GM12878 (cell line): ENCODE data around the gene HYCC2. TPM values are rescaled to one million over a fixed set of nuclear protein-coding genes. Genes with fewer than 3 reads are reported as not detected.

Experiments
- CHD1 ChIP-seq: IDR thresholded peaks from 2 replicates; pipeline ENCODE4 v1.6.1; 2012; ENCODE audit warnings: low read depth, low read length, improper control_type of control experiment
- E4F1 ChIP-seq: fragments of 450-650 bp; IDR thresholded peaks from 2 replicates; pipeline ENCODE4 v1.6.1; 2018; ENCODE audit warnings: borderline replicate concordance, mild to moderate bottlenecking; ENCODE audit not compliant: partially characterized antibody
- HDAC6 ChIP-seq: fragments of 200-600 bp; sonication (generic); IDR thresholded peaks from one replicate; pipeline ENCODE4 v1.8.0; 2017; ENCODE audit warnings: antibody characterized with exemption; ENCODE audit not compliant: unreplicated experiment
- MEF2A ChIP-seq: IDR thresholded peaks from 2 replicates; pipeline ENCODE4 v1.6.1; 2011; ENCODE audit warnings: low read depth, mild to moderate bottlenecking, low read length, moderate library complexity; ENCODE audit not compliant: insufficient read depth
- MEF2B ChIP-seq: fragments of 450-650 bp; IDR thresholded peaks from 2 replicates; pipeline ENCODE4 v1.6.1; 2018; ENCODE audit warnings: mild to moderate bottlenecking, moderate library complexity; ENCODE audit not compliant: partially characterized antibody, poor library complexity, severe bottlenecking
- MTA3 ChIP-seq: IDR thresholded peaks from 2 replicates; pipeline ENCODE4 v1.6.1; 2012; ENCODE audit warnings: low read length, inconsistent platforms, borderline replicate concordance
- PAX8 ChIP-seq: fragments of 450-650 bp; IDR thresholded peaks from 2 replicates; pipeline ENCODE4 v1.6.1; 2017; ENCODE audit warnings: mild to moderate bottlenecking, moderate library complexity
- POLR2AphosphoS2 ChIP-seq: IDR thresholded peaks from 2 replicates; pipeline ENCODE4 v1.6.1; 2011; ENCODE audit warnings: low read depth, mild to moderate bottlenecking, low read length, improper control_type of control experiment, moderate library complexity
- POLR2AphosphoS5 ChIP-seq: IDR thresholded peaks from 2 replicates; pipeline ENCODE4 v1.6.1; 2011; ENCODE audit warnings: mild to moderate bottlenecking, low read length, inconsistent platforms
- PRDM15 ChIP-seq: fragments of 450-650 bp; formaldehyde crosslinking; IDR thresholded peaks from 2 replicates; pipeline ENCODE4 v1.4.0; 2020; ENCODE audit warnings: mild to moderate bottlenecking, moderate library complexity
- SMAD1 ChIP-seq: fragments of 450-650 bp; IDR thresholded peaks from 2 replicates; pipeline ENCODE4 v1.6.1; 2018; ENCODE audit warnings: mild to moderate bottlenecking, low read depth; ENCODE audit not compliant: partially characterized antibody
- SMAD5 ChIP-seq: IDR thresholded peaks from 2 replicates; pipeline ENCODE4 v1.6.1; 2016; ENCODE audit warnings: antibody characterized with exemption, low read depth
- TARDBP ChIP-seq: IDR thresholded peaks from 2 replicates; pipeline ENCODE4 v1.6.1; 2016; ENCODE audit warnings: borderline replicate concordance
- YBX1 ChIP-seq: fragments of 450-650 bp; IDR thresholded peaks from 2 replicates; pipeline ENCODE4 v1.6.1; 2016; ENCODE audit warnings: antibody characterized with exemption
- polyA plus RNA-seq, 11 experiments: library from polyadenylated mRNA; depleted of rRNA in 4 of 11; unstranded in 6 of 11; stranded (reverse) in 5 of 11; fragments of >200 nt; fragmentation: Nextera tagmentation in 4 of 11; fragmentation: Illumina TruSeq in 1 of 11; extraction: Ambion mirVana in 4 of 11; extraction: Trizol in 1 of 11; gene quantifications; 1 replicate in 1 of 11; 2 replicates in 10 of 11; pipeline versions ENCODE4 v1.2.1 to v1.2.3, GENCODE V29; 2011 to 2016; ENCODE audit warnings: inconsistent platforms in 2 of 11, missing spikeins in 2 of 11, low read depth in 1 of 11
- total RNA-seq, 4 experiments: library from RNA; depleted of rRNA in 3 of 4; stranded (reverse); fragments of >200 nt in 3 of 4; fragmentation: Illumina TruSeq in 1 of 4; extraction: Trizol in 1 of 4; gene quantifications; 2 replicates each; pipeline versions ENCODE4 v1.2.1 to v1.2.3, GENCODE V29; 2013 to 2021
- TF ChIP-seq, protein P1 (sequence below): fragments of 150-350 bp; IDR thresholded peaks from 2 replicates; pipeline ENCODE4 v1.6.1; 2016; ENCODE audit warnings: low read depth, low read length
- TF ChIP-seq, protein P2 (sequence below): IDR thresholded peaks from 2 replicates; pipeline ENCODE4 v1.6.1; 2012; ENCODE audit warnings: low read length, inconsistent platforms
- TF ChIP-seq, protein P3 (sequence below): fragments of 450-650 bp; IDR thresholded peaks from 2 replicates; pipeline ENCODE4 v1.6.1; 2016; ENCODE audit warnings: mild to moderate bottlenecking

Gene HYCC2
- total and polyA plus RNA-seq, 10 of the 15 experiments (the other 5 are each of a cell fraction or from before 2014, with no cell fraction given): 3.4 to 17.4 (median 8.0) TPM

DNA sequence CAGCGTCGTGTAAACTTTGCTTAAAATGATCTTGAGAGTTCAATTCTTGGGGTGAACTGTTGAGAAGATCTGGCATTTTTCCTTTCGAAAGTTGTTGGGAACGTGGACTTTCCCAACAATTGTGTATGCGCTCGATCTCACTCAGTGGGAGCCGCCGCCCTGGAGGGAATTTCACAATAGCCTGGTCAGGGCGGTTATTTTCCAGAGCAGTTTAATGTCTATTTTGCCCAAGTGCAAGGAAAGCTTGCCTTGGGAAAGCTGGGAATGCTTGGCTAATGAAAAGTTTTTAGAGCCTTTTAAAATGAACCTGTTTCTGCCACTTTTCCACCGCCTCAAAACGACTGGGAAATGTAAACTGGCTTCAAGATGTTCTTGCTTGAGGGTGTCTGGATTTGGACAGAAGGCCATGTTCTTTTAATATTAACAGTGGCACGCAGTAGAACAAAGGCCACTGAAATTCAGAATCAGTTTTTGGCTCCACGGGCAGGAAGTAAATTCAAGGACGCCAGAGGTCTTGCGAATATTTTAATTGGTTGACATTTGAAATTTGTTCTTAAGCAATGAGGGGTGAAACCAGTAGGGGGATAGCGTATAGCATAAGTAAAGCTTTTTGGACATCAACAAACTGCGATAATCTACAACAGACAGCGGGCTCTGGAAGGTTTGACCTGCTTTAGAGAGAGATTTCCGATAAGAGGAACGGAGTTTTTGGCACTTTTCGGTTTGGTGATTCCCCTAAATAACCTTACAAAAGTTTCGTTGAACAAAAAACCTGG, 45.7 kb upstream of the HYCC2 start (continued):
- TF ChIP-seq MEF2B (no peak), HDAC6 (no peak), MTA3 (no peak), PAX8 (no peak), CHD1 (peak; percentile 87; the same call in 1 of the 2 replicates), SMAD1 (no peak), E4F1 (no peak), POLR2AphosphoS2 (peak; percentile 47; the same call in 1 of the 2 replicates), SMAD5 (no peak), YBX1 (no peak), PRDM15 (CRISPR knock-in tag) (no peak), TARDBP (no peak), POLR2AphosphoS5 (peak; percentile 76), MEF2A (no peak)
- TF ChIP-seq, protein P1, sequence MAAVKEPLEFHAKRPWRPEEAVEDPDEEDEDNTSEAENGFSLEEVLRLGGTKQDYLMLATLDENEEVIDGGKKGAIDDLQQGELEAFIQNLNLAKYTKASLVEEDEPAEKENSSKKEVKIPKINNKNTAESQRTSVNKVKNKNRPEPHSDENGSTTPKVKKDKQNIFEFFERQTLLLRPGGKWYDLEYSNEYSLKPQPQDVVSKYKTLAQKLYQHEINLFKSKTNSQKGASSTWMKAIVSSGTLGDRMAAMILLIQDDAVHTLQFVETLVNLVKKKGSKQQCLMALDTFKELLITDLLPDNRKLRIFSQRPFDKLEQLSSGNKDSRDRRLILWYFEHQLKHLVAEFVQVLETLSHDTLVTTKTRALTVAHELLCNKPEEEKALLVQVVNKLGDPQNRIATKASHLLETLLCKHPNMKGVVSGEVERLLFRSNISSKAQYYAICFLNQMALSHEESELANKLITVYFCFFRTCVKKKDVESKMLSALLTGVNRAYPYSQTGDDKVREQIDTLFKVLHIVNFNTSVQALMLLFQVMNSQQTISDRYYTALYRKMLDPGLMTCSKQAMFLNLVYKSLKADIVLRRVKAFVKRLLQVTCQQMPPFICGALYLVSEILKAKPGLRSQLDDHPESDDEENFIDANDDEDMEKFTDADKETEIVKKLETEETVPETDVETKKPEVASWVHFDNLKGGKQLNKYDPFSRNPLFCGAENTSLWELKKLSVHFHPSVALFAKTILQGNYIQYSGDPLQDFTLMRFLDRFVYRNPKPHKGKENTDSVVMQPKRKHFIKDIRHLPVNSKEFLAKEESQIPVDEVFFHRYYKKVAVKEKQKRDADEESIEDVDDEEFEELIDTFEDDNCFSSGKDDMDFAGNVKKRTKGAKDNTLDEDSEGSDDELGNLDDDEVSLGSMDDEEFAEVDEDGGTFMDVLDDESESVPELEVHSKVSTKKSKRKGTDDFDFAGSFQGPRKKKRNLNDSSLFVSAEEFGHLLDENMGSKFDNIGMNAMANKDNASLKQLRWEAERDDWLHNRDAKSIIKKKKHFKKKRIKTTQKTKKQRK: no peak
- TF ChIP-seq, protein P2, sequence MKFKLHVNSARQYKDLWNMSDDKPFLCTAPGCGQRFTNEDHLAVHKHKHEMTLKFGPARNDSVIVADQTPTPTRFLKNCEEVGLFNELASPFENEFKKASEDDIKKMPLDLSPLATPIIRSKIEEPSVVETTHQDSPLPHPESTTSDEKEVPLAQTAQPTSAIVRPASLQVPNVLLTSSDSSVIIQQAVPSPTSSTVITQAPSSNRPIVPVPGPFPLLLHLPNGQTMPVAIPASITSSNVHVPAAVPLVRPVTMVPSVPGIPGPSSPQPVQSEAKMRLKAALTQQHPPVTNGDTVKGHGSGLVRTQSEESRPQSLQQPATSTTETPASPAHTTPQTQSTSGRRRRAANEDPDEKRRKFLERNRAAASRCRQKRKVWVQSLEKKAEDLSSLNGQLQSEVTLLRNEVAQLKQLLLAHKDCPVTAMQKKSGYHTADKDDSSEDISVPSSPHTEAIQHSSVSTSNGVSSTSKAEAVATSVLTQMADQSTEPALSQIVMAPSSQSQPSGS: no peak
- TF ChIP-seq, protein P3, sequence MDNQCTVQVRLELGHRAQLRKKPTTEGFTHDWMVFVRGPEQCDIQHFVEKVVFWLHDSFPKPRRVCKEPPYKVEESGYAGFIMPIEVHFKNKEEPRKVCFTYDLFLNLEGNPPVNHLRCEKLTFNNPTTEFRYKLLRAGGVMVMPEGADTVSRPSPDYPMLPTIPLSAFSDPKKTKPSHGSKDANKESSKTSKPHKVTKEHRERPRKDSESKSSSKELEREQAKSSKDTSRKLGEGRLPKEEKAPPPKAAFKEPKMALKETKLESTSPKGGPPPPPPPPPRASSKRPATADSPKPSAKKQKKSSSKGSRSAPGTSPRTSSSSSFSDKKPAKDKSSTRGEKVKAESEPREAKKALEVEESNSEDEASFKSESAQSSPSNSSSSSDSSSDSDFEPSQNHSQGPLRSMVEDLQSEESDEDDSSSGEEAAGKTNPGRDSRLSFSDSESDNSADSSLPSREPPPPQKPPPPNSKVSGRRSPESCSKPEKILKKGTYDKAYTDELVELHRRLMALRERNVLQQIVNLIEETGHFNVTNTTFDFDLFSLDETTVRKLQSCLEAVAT: peak; percentile 13
